Karpas-422 (cell line): ENCODE measurements around the gene ZC3HAV1. TPM values are rescaled to one million over a fixed set of nuclear protein-coding genes. Genes with fewer than 3 reads are reported as not detected.
"Not testable (repeated sequence)": the region's sequence is repeated elsewhere in the genome, so short reads cannot be mapped to it uniquely, and the experiment has no call there.

ENCODE experiments used
- DNase-seq: peaks from one replicate; pipeline ENCODE4 v3.0.0-alpha.2; 2015
- H2AFZ ChIP-seq: fragments of 200-600 bp; sonication (generic); 2 replicates; pipeline ENCODE4 v1.6.1; 2014; ENCODE audit warnings: antibody characterized with exemption, low read length, mixed read lengths
- H3K27ac ChIP-seq: fragments of 200-600 bp; sonication (generic); 2 replicates; pipeline ENCODE4 v1.5.1; 2014; ENCODE audit warnings: mild to moderate bottlenecking, low read length, moderate library complexity
- H3K27me3 ChIP-seq: fragments of 200-600 bp; sonication (generic); 2 replicates; pipeline ENCODE4 v1.6.1; 2014; ENCODE audit warnings: low read length, mixed read lengths
- H3K36me3 ChIP-seq: fragments of 200-600 bp; sonication (generic); 2 replicates; pipeline ENCODE4 v1.6.1; 2014; ENCODE audit warnings: low read length, mixed read lengths; ENCODE audit not compliant: insufficient read depth
- H3K4me1 ChIP-seq: fragments of 200-600 bp; sonication (generic); 2 replicates; pipeline ENCODE4 v1.6.1; 2014; ENCODE audit warnings: mild to moderate bottlenecking, low read length, mixed read lengths
- H3K4me2 ChIP-seq: fragments of 200-600 bp; sonication (generic); 2 replicates; pipeline ENCODE4 v1.6.1; 2014; ENCODE audit warnings: low read length, low read depth, mild to moderate bottlenecking; ENCODE audit not compliant: poor library complexity, severe bottlenecking
- H3K4me3 ChIP-seq: fragments of 200-600 bp; sonication (generic); 2 replicates; pipeline ENCODE4 v1.5.1; 2014; ENCODE audit warnings: mild to moderate bottlenecking, antibody characterized with exemption, low read length, mixed read lengths
- H3K79me2 ChIP-seq: fragments of 200-600 bp; sonication (generic); 2 replicates; pipeline ENCODE4 v1.6.1; 2014; ENCODE audit warnings: mild to moderate bottlenecking, low read length, mixed read lengths
- H3K9ac ChIP-seq: fragments of 200-600 bp; sonication (generic); 2 replicates; pipeline ENCODE4 v1.6.0; 2014; ENCODE audit warnings: low read length
- H3K9me2 ChIP-seq: fragments of 200-600 bp; sonication (generic), shearing (Covaris generic); replicated peaks from 2 replicates; pipeline ENCODE4 v1.6.0; 2014; ENCODE audit warnings: mild to moderate bottlenecking, low read length, moderate library complexity; ENCODE audit not compliant: insufficient read depth
- H3K9me3 ChIP-seq: fragments of 300-700, 200-600 bp; sonication (generic); 2 replicates; pipeline ENCODE4 v1.6.1; 2014; ENCODE audit warnings: low read length, mixed read lengths
- H4K20me1 ChIP-seq: fragments of 200-600 bp; sonication (generic); 2 replicates; pipeline ENCODE4 v1.6.1; 2014; ENCODE audit warnings: mild to moderate bottlenecking, antibody characterized with exemption, low read length, low read depth; ENCODE audit not compliant: insufficient read depth
- total RNA-seq: library from RNA; depleted of rRNA; stranded (reverse); fragments of >200 nt; shearing (Covaris generic); gene quantifications from 2 replicates; pipeline ENCODE4 v1.2.3, GENCODE V29; 2014; ENCODE audit warnings: low replicate concordance

Gene ZC3HAV1
- total RNA-seq, 1 experiment from 2014 or later = 49.2 TPM

- Histone ChIP-seq H3K27ac (no peak overlapping the region), H3K36me3 (no peaks in the 10 kb centered on the region), H3K79me2 (no peaks in the 10 kb centered on the region), H3K4me3 (no peak overlapping the region), H3K9ac (no peak overlapping the region), H2AFZ (no peak overlapping the region), H3K4me2 (no peak overlapping the region), H3K9me2 (no peaks in the 10 kb centered on the region), H3K27me3 (no peaks in the 10 kb centered on the region), H3K4me1 (peaks cover 7% of the 10 kb centered on the region), H4K20me1 (no peaks in the 10 kb centered on the region), H3K9me3 (no peaks in the 10 kb centered on the region)
- no peak for DNase-seq
Observed at GRCh38 chr7:139127648-139128047, 18.1 kb upstream of the ZC3HAV1 start.

DNA sequence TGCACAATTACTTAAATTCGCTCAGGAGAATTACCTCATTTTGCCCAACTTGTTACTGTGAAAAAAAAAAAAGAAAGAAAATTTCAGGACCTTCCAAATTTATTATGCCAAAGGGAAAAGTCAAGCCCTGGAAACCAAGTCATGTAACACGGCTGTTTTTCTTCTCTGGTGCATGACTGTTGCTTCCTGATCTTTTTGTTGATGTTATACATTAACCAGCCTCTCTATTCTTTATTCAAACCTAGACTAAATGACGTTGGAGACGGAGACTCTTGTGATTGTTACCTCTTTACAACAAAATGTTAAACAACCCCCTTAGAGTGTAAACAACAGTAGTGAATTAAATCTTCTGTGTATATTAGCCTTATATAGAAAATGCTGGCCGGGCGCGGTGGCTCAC is 16.1 kb upstream of the ZC3HAV1 start:
- Histone ChIP-seq H3K79me2 (no peaks in the 10 kb centered on the region), H3K27me3 (no peaks in the 10 kb centered on the region), H3K36me3 (no peaks in the 10 kb centered on the region), H3K4me1 (peaks cover 7% of the 10 kb centered on the region), H3K4me2 (no peak overlapping the region), H3K9me3 (no peaks in the 10 kb centered on the region), H3K9ac (no peak overlapping the region), H4K20me1 (no peaks in the 10 kb centered on the region), H3K27ac (no peak overlapping the region), H3K4me3 (no peak overlapping the region), H3K9me2 (no peaks in the 10 kb centered on the region), H2AFZ (no peak overlapping the region)
- DNase-seq = no peak

DNA sequence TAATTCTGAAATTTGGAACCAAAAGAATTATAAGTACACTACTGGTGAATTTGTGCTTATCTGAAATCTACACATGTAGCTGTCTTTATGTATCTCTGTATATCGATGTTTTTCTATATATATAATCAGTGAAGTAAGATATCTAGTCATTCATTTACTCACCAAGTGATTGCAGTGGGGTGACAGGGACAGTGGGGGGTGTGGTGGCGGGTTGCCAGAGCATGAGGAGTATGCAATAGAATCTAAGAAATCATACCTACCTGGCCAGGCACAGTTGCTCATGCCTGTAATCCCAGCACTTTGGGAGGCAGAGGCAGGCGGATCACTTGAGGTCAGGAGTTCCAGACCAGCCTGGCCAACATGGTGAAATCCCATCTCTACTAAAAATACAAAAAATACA is 15.5 kb upstream of the ZC3HAV1 start:
- H3K36me3 ChIP-seq, H3K27me3 ChIP-seq, H3K4me1 ChIP-seq, H3K4me2 ChIP-seq, H3K27ac ChIP-seq, H3K9me2 ChIP-seq, H3K9me3 ChIP-seq, H4K20me1 ChIP-seq, H3K4me3 ChIP-seq, H2AFZ ChIP-seq, H3K9ac ChIP-seq, DNase-seq, H3K79me2 ChIP-seq: not testable (repeated sequence)

DNA sequence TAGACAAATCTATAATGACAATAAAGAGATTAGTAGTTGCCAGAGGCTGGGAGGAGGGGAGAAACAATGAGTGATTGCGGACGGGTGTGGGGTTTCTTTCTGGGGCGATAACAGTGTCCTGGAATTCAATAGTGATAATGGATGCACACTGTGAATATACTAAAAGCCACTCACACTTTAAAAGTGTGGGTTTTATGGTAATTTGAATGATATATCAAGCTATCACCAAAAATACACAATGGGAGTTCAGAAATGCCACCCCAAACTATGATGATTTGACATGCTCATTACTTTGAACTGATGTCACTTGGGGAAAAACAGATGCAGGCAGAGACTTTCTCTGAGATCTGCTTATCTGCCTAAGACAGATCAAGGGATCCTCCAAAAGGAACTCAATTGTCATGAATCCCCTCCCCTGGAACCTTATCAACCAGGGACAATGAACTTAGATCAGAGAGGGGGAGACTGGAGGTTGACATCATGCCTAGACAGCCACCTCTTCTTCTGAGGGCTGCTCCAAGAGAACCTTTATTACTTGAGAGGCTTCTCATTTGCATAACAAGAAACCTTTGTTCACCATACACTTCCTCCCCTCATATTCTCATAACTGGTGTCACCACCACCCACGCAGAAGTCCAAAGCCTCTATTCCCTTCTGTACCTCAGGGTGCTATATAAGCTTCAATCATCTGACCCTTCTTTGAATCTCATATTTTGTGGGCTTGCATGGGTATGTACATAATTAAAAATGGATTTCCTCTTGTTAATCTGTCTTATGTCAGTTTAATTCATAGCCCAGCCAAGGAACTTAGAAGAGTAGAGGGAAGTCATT is 14.8 kb upstream of the ZC3HAV1 start:
- H3K27me3 ChIP-seq = no peaks in the 10 kb centered on the region
- peaks cover 7% of the 10 kb centered on the region for H3K4me1 ChIP-seq
- no peak overlapping the region for H3K9ac ChIP-seq
- no peaks in the 10 kb centered on the region for H3K9me2 ChIP-seq
- no peak for DNase-seq
- H3K4me2 ChIP-seq = no peak overlapping the region
- no peaks in the 10 kb centered on the region for H3K79me2 ChIP-seq
- H3K4me3 ChIP-seq = no peak overlapping the region
- H3K27ac ChIP-seq = no peak overlapping the region
- no peaks in the 10 kb centered on the region for H3K36me3 ChIP-seq
- H2AFZ ChIP-seq = no peak overlapping the region
- no peaks in the 10 kb centered on the region for H3K9me3 ChIP-seq
- no peaks in the 10 kb centered on the region for H4K20me1 ChIP-seq

- no peak for DNase-seq
- Histone ChIP-seq H3K9me2 (no peaks in the 10 kb centered on the region), H3K27ac (no peak overlapping the region), H3K36me3 (no peaks in the 10 kb centered on the region), H3K27me3 (no peaks in the 10 kb centered on the region), H3K9me3 (no peaks in the 10 kb centered on the region), H2AFZ (no peak overlapping the region), H3K9ac (no peak overlapping the region), H3K4me1 (peaks cover 5% of the 10 kb centered on the region), H3K79me2 (no peaks in the 10 kb centered on the region), H3K4me3 (no peak overlapping the region), H3K4me2 (no peak overlapping the region), H4K20me1 (no peaks in the 10 kb centered on the region)
Observed at GRCh38 chr7:139119486-139119849, 9.9 kb upstream of the ZC3HAV1 start.

GRCh38 chr7:139118805-139119485 is 9.4 kb upstream of the ZC3HAV1 start:
- Histone ChIP-seq H3K9me2 (no peaks in the 10 kb centered on the region), H2AFZ (no peak overlapping the region), H3K36me3 (no peaks in the 10 kb centered on the region), H3K27me3 (no peaks in the 10 kb centered on the region), H3K9ac (no peak overlapping the region), H3K4me3 (no peak overlapping the region), H3K79me2 (no peaks in the 10 kb centered on the region), H3K27ac (no peak overlapping the region), H3K9me3 (no peaks in the 10 kb centered on the region), H3K4me2 (no peak overlapping the region), H4K20me1 (no peaks in the 10 kb centered on the region), H3K4me1 (peaks cover 5% of the 10 kb centered on the region)
- no peak for DNase-seq

GRCh38 chr7:139118234-139118804 is 8.8 kb upstream of the ZC3HAV1 start:
- Histone ChIP-seq H3K27me3 (no peaks in the 10 kb centered on the region), H3K36me3 (no peaks in the 10 kb centered on the region), H3K4me3 (no peak overlapping the region), H3K4me2 (no peak overlapping the region), H3K9me3 (no peaks in the 10 kb centered on the region), H2AFZ (no peak overlapping the region), H3K4me1 (peaks cover 5% of the 10 kb centered on the region), H3K79me2 (no peaks in the 10 kb centered on the region), H3K9me2 (no peaks in the 10 kb centered on the region), H3K27ac (no peak overlapping the region), H4K20me1 (no peaks in the 10 kb centered on the region), H3K9ac (no peak overlapping the region)
- DNase-seq = no peak

GRCh38 chr7:139117599-139118233 is 8.2 kb upstream of the ZC3HAV1 start:
- Histone ChIP-seq H3K9me2 (no peaks in the 10 kb centered on the region), H2AFZ (no peak overlapping the region), H3K4me1 (peaks cover 5% of the 10 kb centered on the region), H3K27me3 (no peaks in the 10 kb centered on the region), H3K9me3 (no peaks in the 10 kb centered on the region), H4K20me1 (no peaks in the 10 kb centered on the region), H3K79me2 (no peaks in the 10 kb centered on the region), H3K27ac (no peak overlapping the region), H3K4me2 (no peak overlapping the region), H3K36me3 (no peaks in the 10 kb centered on the region), H3K4me3 (no peak overlapping the region), H3K9ac (no peak overlapping the region)
- no peak for DNase-seq
